OCI-LY3 (cell line): Measurements from ENCODE around the gene MS4A6A.

ENCODE experiments used
- EZH2phosphoT487 ChIP-seq: fragments of 200-600 bp; shearing (Covaris generic); IDR thresholded peaks from 2 replicates; pipeline ENCODE4 v1.6.1; 2018; ENCODE audit warnings: antibody characterized with exemption, mixed run types, low read depth
- TF ChIP-seq, protein P1 (sequence below): fragments of 200-600, 300-600 bp; sonication (generic); IDR thresholded peaks from 2 replicates; pipeline ENCODE4 v1.5.1; 2014; ENCODE audit warnings: antibody characterized with exemption, low read length, low read depth

DNA sequence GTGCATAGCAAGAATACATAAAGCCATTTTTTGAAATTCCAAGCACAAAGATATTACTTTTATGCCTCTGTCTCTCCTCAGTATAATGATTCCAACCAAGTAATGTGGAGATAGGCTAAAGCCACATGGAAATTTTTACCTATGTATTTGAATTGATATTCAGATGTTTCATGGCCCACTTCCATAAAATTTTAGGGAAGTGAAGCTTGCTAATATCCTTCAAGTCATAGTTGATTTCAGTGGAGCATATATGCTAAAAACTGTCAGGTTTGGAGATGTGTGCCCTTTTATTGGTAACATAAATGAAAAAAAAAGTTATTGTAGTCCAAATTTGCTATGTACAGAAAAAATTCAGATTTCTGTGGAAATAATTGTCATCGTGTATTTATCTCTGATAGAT lies 47.8 kb upstream of the MS4A6A start:
- TF ChIP-seq, protein P1, sequence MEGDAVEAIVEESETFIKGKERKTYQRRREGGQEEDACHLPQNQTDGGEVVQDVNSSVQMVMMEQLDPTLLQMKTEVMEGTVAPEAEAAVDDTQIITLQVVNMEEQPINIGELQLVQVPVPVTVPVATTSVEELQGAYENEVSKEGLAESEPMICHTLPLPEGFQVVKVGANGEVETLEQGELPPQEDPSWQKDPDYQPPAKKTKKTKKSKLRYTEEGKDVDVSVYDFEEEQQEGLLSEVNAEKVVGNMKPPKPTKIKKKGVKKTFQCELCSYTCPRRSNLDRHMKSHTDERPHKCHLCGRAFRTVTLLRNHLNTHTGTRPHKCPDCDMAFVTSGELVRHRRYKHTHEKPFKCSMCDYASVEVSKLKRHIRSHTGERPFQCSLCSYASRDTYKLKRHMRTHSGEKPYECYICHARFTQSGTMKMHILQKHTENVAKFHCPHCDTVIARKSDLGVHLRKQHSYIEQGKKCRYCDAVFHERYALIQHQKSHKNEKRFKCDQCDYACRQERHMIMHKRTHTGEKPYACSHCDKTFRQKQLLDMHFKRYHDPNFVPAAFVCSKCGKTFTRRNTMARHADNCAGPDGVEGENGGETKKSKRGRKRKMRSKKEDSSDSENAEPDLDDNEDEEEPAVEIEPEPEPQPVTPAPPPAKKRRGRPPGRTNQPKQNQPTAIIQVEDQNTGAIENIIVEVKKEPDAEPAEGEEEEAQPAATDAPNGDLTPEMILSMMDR = no peak
- no peak for TF ChIP-seq EZH2phosphoT487
